ENCODE measurements around the gene CHD6. TPM values are rescaled to one million over a fixed set of nuclear protein-coding genes. Genes with fewer than 3 reads are reported as not detected.

Gene CHD6
- total RNA-seq, 1 experiment from 2014 or later = 26.6 TPM

GRCh38 chr20:41356951-41357350 is 261.2 kb downstream of the CHD6 start:
- no peaks in the 10 kb centered on the region for H4K20me1 ChIP-seq (ENCODE audit: insufficient read depth)

More at GRCh38 chr20:41356951-41357350, 261.2 kb downstream of the CHD6 start:
- no peak overlapping the region for H3K4me3 ChIP-seq (replicated peaks in 1 of 2; ENCODE audit: low read depth in 1 of 2, low read length in 2 of 2)
- no peak overlapping the region for H3K27ac ChIP-seq (ENCODE audit: low read depth, low read length)
- no peaks in the 10 kb centered on the region for H3K9me2 ChIP-seq (ENCODE audit: insufficient read depth)
- ATAC-seq (no peak), DNase-seq (ENCODE audit: low read depth, low spot score) (no peak)
- 0 out of 4 replicates have a peak, but pooled peaks cover 0 to 3% of the 10 kb centered on the region in 2 experiments for H3K36me3 ChIP-seq (ENCODE audit: control insufficient read depth in 1 of 2, insufficient read depth in 2 of 2, low read length in 2 of 2)
- no peak overlapping the region for H3K9ac ChIP-seq (ENCODE audit: low read length)
- no peaks in the 10 kb centered on the region for H3K4me1 ChIP-seq (ENCODE audit: control insufficient read depth in 1 of 2, insufficient read depth in 2 of 2, low read length in 2 of 2)
- TF ChIP-seq EGR1 (IDR thresholded peaks at IDR 0.05; ENCODE audit: low read depth) = no peak
- TF ChIP-seq ZNF274 (IDR thresholded peaks at IDR 0.05; ENCODE audit: low read depth, low read length) = no peak
- TF ChIP-seq RAD21 (IDR thresholded peaks at IDR 0.05; ENCODE audit: low read depth) = no peak
- no peak for TF ChIP-seq SRF (IDR thresholded peaks at IDR 0.05; ENCODE audit: low read depth)
- TF ChIP-seq TCF7L2 (IDR thresholded peaks at IDR 0.05; ENCODE audit: borderline replicate concordance, extremely low read depth, insufficient read depth, insufficient read length) = no peak
- TF ChIP-seq CEBPB (IDR thresholded peaks at IDR 0.05; ENCODE audit: low read depth) = no peak
- TF ChIP-seq CTCF (IDR thresholded peaks at IDR 0.05 in 2 of 3, conservative IDR thresholded peaks at IDR 0.05 in 1 of 3; ENCODE audit: borderline replicate concordance in 1 of 3, insufficient read depth in 1 of 3, low read depth in 2 of 3, low read length in 2 of 3) = no peak
- no peak for TF ChIP-seq POLR2AphosphoS5 (IDR thresholded peaks at IDR 0.05; ENCODE audit: low read depth, low read length)
- TF ChIP-seq SIN3A (IDR thresholded peaks at IDR 0.05; ENCODE audit: low read depth) = no peak
- no peak overlapping the region for H2AFZ ChIP-seq (ENCODE audit: low read depth, low read length, poor library complexity, severe bottlenecking)
- CTCF ChIA-PET = no interaction called here
- no peaks in the 10 kb centered on the region for H3K79me2 ChIP-seq (ENCODE audit: insufficient read depth, low read length)
- BruUV-seq (replicated peaks) = no TSS peak
- no peaks in the 10 kb centered on the region for H3K9me3 ChIP-seq (ENCODE audit: control insufficient read depth in 1 of 2, insufficient read depth in 1 of 2, low read depth in 1 of 2, low read length in 2 of 2)
- POLR2A ChIA-PET = no interaction called here
- RAD21 ChIA-PET (ENCODE audit: low non-redundant PET in 1 of 2, low total read pairs in 2 of 2, uncharacterized antibody in 2 of 2, unreplicated experiment in 2 of 2) = no interaction called here
- no peak overlapping the region for H3K4me2 ChIP-seq (ENCODE audit: low read length)
- H3K27me3 ChIP-seq (ENCODE audit: insufficient read depth, low read length) = no peaks in the 10 kb centered on the region
- intact Hi-C loops (cut with micrococcal nuclease) = no loop called here

Data from HCT116 (cell line).